ENCODE data around the gene P2RX3.
"Not testable (repeated sequence)": the region's sequence is repeated elsewhere in the genome, so short reads cannot be mapped to it uniquely, and the experiment has no call there.

The P2RX3 gene

DNA sequence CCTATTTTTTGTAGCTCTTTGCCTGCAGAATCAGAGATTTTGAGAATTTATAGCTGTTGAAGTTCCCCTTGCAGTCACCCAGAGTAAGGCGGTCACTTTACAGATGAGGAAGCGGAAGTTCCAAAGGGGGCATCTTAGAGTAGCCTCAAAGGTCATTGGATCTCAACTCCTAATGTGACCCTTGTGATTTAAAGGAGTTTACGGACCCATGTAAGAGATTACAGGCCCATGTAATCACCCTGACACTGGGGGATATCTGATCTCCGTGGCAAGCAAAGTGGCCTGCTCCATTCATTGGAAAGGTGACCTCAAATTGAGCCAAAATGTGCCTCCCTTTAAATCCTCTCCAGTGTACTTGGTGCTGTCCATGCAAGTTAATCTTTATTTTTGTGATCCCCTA, 15.7 kb downstream of the P2RX3 start:
- DNase-seq: no peak

DNA sequence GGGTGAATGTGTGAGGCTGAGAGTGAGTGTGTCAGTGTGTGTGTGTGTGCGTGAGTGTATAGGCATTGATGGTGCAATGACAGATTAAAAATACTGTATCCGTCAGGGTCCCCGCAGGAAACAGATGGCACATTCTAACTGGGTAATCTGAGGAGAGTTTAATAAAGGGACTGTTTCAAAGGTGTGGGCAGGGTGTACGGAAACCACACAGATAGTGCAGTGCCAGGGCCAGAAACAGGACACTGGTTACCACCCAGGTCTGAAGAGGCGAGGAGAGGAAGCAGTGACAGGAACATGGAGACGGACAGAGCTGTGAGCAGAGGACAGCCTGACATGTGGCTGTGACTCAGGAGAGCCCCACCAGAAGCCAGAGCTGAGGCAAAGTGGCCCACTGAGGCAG, 16.5 kb downstream of the P2RX3 start:
- DNase-seq: no peak

GRCh38 chr11:57356268-57356667, 18.1 kb downstream of the P2RX3 start:
- DNase-seq: no peak

DNA sequence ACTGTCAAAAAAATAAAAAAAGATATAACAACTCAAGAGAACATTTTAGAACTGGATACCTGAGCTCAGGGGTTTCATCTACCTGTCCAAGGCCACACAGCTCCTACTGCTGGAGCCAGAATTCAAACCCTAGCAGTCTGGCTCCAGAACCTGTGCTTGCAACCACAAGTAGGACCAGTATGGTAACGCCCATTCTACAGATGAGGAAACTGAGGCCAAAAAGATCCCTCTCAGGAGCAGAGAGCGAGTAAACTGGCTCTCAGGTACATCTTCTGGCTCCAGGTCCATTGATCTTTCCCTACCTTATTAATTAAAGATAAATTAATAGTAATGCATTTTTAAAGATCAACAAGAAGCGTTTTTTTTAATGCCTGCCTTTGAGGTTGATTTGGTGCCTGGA, 19.2 kb downstream of the P2RX3 start:
- DNase-seq: no peak

DNA sequence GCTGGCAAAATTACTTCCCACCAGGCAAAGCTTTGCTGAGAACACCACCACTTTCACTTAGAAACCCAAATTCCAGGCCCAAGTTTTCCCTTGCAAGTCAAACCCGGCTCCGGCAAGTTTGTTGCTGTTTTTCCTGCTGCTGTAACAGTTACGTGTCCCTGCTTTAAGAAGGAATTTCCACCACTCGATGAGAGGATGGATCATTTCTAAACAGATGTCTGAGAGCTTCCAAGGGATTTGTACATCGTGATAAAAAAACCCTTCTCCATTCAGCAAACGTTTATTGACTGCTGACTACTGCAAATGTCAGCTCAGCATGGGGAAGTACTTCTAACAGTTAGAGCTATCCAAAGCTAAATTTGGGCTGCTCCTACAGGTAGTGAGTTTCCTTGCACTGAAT, 19.7 kb downstream of the P2RX3 start:
- DNase-seq: no peak

DNA sequence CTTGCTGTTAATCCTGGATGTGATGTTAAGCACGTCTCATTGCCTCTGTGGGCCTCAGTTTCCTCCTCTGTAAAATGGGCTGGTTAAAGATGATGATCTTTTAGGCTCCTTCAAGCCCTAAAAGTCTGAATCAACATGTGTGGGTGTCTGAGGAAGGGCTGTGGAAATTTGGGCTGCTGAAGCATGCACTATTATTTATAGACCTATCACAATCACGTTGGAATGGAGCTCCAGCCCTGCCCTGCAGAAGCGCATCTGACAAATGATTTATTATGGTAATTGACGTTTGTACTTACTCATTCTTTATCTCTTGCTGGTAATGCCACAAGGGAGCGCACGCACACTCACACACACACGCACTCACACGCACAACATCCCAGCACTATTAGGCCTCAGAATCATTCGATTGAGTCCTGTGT, 20.4 kb downstream of the P2RX3 start:
- DNase-seq: no peak

GRCh38 chr11:57358991-57359390, 20.8 kb downstream of the P2RX3 start:
- no peak for DNase-seq

GRCh38 chr11:57359396-57359795, 21.2 kb downstream of the P2RX3 start:
- no peak for DNase-seq

DNA sequence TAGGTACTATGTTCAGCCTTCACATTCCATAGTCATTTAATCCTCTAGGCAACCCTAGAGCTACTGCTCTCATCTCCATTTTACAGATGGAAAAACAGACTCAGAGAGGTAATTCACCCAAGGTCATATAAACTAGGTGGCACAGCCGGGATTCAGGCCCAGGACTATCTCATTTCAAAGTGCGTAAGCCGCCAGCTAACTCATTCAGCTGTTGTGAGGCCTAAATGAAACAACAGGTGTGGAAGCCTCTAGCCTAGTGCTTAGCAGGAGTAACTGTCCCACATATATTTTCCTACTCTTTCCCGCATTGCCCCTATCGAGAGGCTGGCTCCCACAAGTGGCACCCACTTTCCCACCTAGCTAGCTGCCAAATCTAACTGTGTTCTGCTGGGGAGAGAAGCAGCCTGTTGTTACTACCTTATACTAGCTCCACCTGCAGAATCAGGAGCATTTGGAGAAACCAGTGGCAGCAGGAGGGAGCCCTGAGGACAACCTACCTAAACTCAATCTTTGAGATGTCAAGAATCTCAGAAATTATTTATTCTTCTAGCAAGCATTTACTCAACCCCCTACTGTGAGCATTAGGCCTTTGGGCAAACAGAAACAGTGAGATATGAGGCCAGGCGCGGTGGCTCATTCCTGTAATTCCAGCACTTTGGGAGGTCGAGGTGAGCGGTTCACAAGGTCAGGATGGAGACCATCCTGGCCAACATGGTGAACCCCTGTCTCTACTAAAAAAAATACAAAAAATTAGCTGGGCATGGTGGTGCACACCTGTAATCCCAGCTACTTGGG, 21.9 kb downstream of the P2RX3 start:
- DNase-seq: no peak

DNA sequence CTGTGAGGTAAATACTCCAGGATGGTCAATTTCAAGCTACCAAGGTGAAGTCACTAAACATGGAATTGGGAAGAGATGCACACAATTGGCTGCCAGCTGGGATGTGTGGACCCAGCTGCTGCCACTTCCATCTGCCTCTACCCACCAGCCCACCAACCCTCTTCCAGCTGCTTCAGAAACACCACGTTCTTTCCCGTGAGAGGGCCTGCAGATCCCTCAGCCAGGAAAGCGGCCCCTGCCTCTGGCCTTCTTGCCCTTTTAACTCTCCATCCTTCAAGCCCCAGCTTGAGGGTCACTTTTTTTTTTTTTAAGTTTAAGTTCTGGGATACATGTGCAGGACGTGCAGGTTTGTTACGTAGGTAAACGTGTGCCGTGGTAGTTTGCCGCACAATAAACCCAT, 22.8 kb downstream of the P2RX3 start:
- DNase-seq: no peak

GRCh38 chr11:57361420-57361819, 23.3 kb downstream of the P2RX3 start:
- DNase-seq: not testable (repeated sequence)

- no peak for DNase-seq
These were observed 23.8 kb downstream of the P2RX3 start for GRCh38 chr11:57361926-57362325.

DNA sequence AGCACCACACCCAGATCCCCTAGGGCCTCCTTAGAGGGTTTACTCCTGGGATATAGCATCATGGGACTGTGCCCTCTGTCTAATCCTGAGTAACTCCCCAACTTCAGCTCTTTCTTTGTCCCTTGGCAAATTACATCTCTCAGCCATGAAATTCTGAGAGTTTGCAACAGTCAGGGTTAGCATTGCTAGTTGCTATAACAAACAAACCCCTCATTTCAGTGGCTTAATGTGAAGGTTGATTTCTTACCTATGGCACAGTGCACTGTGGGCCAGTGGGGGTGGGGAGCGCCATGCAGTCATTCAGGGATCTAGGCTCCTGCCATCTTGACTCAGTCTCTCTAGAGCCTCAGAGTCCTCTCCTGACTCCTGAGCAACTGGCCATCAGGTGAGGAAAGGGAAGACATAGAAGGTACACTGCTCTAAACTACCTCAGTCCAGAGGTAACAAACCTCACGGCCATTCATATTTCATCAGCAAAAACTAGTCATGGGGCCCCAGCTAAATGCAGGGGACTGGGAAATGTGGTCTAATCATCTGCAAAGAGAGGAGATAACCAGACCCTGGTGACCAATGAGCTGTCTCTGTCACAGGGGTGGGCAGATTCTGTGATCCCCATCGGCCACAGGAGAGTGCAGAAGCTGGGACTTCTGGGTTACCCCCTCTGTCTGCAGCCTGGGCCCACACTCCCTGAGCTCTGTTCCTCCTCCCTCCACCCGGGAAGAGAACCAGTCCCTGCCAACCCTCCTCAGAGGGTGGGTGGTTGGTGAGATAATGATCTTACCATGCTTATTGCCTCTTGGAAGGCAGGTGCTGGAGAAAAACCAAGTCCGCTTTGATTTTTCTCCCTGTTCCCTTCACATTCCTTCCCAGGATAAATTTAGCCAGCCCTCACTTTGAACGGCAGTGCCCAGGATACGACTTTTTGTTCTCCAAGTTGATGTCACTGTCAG, 25.3 kb downstream of the P2RX3 start:
- DNase-seq: no peak

GRCh38 chr11:57364851-57365660, 26.9 kb downstream of the P2RX3 start:
- DNase-seq: no peak

DNA sequence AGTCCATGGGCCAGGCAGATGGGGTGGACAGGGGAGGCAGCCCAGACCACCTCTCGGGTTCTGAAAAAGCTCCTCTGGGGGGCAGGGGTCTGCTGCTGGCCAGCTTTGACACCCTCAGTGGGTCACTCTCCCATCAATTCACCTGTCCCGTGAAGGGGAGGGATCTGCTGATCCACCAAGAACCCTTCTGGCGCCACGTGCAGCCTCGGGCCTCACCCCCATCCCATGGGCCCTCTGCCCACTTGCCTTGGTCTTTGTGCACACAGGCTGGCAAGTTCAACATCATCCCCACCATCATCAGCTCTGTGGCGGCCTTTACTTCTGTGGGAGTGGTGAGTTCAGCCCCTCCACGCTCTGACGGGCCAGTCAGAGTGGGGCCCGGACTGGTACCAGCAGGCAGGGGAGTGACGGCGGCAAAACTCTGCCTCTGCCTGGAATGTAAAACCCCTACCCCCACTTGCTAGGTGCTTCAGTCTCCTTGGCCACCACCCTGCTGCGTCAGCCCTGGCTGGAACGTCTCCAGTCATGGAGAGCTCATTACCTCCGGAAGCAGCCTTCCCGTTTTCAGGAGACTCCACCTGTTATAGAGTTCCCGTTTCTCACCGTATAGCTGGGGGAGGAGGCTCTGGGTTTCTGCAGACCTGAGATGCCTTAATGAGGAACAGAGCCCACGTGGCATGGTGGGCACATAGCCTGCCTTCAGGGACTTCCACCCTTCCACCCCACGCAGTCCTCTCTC, 30.1 kb downstream of the P2RX3 start:
- DNase-seq: no peak

DNA sequence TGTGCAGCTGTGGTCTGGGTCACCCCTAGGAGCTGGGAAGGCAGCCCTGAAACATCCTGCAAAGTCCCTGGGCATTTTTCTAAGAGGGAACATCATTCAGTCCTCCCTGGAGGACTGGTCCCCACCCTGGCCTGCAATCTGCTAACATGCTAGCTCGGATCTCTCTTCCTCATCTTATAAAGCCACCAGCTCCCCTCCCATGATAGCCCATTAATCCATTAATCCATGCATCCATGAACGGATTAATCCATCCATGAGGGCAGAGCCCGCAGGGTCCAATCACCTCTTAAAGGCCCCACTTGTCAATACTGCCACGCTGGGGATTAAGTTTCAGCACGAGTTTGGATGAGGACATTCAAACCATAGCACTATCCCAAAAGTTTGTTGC, 30.7 kb downstream of the P2RX3 start:
- DNase-seq: no peak

- no peak for DNase-seq
These were observed 32.1 kb downstream of the P2RX3 start for GRCh38 chr11:57370251-57370650.

- no peak for DNase-seq
These were observed 32.8 kb downstream of the P2RX3 start for GRCh38 chr11:57370941-57371340.

DNA sequence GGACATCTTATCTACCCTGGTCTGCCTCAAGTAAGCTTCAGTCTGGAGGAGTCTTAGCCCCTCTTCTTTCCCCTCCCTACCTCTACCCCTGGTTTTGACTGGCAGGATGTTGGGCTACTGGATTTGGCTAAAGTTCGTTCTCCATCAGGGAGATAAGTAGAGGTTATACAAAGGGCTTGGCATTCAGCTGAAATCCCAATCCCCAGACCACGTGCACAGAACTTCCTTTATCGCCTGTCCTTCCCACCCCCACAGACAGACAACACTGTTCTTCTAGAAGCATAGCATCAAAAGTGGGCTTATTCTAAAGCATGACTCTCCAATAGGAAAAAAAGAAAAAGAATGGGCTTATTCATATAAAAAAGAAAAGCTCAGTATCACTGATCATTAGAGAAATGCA, 35.0 kb downstream of the P2RX3 start:
- no peak for DNase-seq

GRCh38 chr11:57374966-57375365, 36.8 kb downstream of the P2RX3 start:
- DNase-seq: no peak

DNA sequence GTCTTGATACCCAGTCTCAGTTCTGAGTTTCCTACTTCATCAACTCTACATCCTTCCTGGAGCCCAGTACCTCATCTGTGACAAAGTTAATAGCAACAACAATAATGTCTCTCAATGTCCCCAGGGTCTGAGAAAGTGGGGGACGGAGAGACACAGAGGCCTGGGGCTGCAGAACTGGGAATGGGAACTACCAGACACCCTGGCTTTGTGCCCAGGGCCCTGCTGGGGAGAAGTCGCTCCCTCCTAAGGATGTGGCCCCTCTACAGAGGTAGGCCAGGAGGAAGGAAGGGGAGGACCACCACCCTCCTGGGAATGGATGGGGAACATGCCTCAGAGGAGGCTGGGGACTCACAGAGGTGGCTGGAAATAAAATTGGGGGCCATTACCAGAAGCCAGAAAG, 37.3 kb downstream of the P2RX3 start:
- DNase-seq: no peak

Measured in right forelimb (tissue), 1 donor.